NCI-H187 treated with DMSO at 0.1 percent for 48 hours (cell line): ENCODE data around the gene RPS5.
A peak's percentile ranks its signal among the peaks of the same experiment; 100 is the strongest.
"Not testable (repeated sequence)": the region's sequence is repeated elsewhere in the genome, so short reads cannot be mapped to it uniquely, and the experiment has no call there.

ENCODE experiments used
- DNase-seq: peaks from one replicate; lab custom pipeline; 2025; lab: John Stamatoyannopoulos, UW

The RPS5 gene

DNA sequence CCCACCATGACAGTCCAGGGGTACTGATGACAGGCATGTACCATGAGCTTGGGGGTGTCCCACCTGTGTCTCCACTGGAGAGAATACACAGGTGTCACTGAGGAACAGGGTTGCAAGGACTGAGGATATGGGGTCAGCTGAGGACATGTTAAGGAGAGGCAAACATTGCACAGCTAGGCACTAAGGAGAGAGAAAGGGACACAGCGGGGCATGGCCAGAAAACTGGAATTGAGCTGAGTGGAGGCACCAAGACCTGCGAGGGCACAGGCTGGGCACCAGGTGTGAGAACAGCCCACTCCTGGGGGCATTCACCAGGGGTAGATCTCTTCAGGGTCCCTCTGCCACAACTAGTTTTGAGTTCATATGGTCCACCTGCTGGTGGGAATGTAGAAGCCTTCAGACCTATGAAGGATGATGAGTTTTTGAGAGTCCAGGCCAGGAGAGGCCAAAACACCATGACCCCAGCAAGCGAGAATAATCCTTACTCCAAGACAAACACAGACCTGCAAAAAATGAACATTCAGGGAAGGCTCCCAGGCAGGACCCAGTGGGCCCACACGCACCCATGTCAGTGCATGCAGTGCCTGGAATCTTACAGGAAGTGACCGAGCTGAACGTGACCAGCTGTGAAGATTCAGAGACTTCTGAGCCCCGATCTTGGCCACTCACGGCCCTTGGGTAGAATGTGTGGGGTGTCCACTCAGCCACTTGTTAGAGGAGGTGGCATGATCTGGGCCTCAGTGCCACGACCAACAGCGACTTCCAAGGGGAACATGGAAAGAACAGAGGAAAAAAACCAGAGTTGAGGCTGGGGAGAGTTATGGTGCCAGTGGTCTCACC lies 20.0 kb downstream of the RPS5 start:
- DNase-seq, result no peak

DNA sequence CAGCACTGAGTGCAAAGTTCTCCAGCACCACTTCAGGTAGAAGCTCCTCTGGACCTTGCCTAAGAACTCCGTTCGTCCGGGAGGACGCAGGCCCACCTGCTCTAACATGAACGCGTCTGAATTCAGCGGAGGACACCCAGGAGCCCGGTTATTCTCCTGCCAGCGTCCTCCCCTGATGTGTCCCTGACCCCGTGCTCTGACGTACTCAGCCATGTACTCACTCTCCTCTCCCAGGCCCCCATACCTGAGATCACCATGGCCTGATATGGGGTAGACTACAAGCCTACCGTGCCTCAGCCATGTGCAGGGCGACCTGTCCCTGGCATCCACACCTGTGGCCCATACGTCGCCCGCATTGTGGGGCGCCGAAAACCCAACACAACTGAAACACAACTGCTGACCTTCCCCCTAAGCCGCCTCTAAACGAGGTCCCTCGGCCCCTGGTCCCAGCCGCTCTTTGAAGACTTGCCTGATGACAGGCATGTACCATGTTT lies 20.6 kb downstream of the RPS5 start:
- no peak for DNase-seq

DNA sequence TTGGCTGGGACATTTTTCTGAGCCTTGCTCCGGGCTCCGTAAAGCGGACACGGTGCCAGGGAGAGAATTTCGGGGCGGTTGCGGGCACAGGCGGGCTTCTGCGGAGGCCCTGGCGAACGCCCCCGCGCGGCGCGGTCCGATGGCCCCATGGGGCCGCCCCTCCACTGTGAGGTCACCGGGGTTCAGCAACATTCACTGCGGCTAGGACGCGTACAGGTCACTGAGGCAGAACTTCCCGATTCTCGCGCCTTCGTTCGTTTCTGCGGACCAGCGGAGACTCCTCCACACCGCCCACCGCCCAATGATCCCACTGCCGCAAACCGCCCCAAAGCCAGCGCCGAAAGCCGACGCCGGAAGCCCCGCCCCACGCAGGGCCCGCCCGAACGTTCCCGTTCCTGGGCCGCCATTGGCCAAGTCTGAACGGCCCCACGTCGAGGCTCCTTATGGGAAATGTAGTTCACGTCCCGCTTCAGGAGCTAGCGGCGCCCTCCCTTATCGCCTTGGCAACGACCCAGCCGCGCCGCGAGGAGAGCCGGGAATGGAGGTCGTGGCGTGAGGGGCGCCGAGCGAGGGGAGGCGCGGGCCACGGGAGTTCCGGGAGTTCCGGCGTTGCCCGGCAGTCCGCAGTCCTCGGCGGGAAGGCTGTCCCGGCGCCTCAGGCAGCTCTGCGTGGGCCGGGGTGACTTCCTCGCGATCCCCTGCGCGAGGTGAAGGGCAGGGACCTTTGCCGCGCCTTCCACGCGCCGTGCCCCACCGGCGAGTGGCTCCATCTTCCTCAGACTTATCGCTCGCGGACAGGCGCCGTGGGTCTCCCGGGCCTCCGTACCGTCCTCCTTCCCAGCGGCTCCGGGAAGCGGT lies 21.3 kb downstream of the RPS5 start, which contains the start of gene ZNF584:
TSS of gene ZNF584 (plus strand) at position 498 of the 858 bp plus-strand sequence. CDS start 499 bp downstream, outside the sequence.
- peak; percentile 80 for DNase-seq

DNA sequence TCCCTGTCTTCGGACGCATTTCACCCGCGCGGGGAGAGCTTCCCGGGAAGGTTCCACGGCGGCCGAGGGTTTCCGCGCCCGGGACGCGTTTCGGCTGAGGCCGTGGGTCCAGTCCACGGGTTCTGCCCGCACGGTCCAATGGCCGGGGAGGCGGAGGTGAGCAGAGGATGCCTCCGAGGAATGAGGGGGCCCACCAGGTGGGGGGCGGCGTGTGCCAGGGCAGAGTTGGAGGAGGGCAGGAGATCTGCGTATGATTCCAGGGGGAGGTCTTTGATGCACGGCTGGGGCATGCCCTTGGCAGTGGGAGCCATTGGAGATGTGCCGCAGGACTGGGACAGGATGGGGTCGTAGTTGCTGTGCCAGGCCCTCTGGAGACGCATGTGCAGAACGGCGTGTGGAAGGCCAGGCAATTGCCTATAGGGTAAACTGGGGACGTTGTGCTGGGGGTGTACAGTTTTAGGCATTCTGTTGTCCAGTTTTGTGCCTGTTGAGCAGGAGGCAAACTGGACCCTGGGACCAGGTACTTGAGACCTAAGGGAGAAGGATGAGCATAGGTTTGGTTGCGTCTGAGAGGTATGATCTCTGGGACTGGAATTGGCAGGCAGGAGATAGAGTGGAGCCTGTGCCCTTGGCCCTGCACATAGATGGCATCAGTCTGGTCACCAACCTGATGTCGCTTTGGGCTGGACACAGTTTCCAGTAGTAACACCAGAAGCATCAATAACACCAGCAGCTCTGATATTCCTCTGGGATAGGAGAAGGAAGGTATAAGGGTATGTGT lies 22.1 kb downstream of the RPS5 start:
- DNase-seq, result no peak

DNA sequence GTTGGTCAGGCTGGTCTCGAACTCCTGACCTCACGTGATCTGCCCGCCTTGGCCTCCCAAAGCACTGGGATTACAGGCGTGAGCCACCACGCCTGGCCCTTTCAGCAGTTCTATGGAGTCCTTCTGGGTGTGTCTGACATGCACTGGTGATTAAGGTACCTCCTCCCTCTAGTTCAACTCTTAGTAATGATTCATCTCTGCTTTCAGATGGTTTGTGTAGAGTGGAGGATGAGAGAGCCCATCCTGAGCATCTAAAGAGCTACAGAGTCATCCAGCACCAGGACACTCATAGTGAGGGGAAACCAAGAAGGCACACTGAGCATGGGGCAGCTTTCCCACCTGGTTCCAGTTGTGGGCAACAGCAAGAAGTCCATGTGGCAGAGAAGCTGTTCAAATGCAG lies 29.5 kb downstream of the RPS5 start:
- no peak for DNase-seq

DNA sequence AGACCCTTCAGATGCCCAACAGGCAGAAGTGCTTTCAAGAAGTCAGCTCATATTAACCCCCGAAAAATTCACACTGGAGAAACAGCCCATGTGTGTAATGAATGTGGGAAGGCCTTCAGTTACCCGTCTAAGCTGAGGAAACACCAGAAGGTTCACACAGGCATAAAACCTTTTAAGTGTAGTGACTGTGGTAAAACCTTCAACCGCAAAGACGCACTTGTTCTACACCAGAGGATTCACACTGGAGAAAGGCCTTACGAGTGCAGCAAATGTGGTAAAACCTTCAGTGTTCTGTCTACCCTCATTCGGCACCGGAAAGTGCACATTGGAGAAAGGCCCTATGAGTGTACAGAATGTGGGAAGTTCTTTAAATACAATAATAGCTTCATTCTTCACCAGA lies 30.0 kb downstream of the RPS5 start:
- no peak for DNase-seq

DNA sequence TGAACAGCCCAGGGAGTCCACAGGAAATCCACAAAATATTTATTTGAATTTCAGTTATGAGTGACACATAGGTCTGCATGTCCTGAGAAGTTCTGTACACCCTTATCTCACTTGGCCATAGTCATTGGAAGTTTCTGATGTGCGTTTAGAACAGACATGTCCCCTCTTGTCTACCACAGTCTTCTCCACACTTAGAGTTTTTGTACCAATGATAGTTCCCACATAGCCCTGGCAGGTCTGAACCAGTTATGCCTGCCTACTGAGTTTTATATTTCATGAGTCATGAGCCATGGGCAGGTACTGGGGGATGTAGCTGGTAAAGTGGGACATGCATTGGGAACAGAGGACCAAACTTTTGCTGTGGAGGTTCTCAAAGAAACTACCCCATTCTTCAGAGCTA lies 41.5 kb downstream of the RPS5 start:
- no peak for DNase-seq

DNA sequence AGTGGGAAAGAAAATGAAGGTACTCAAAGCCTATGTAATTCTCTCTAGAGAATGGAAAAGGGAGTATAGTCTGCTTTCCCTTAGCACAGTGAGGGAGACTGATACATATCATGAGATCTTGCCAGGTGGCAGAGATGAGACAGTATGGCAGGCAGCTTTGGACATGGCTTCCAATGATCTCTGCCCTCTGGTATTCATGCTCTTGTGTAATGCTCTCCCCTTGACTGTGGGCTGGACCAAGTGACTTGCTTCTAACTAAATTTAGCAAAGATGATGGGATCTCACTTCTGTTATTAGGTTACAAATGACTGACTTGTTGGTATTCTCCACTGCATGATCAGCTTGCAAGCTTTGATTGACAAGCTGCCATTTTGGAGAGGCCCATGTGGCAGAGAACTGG lies 42.7 kb downstream of the RPS5 start:
- no peak for DNase-seq

DNA sequence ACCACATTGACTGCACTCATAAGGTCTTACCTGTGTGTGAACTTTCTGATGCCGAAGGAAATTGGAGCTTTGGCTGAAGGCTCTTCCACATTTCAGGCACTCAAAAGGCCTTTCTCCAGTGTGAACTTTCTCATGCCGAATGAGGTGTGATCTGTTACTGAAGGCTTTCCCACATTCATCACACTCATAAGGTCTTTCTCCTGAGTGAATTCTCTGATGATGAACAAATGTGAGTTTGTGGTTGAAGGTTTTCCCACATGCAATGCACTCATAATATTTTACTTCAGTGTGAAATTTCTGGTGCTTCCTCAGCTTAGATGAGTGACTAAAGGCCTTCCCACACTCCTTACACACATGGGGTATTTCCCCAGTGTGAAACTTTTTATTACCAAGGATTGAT lies 47.1 kb downstream of the RPS5 start:
- no peak for DNase-seq

DNA sequence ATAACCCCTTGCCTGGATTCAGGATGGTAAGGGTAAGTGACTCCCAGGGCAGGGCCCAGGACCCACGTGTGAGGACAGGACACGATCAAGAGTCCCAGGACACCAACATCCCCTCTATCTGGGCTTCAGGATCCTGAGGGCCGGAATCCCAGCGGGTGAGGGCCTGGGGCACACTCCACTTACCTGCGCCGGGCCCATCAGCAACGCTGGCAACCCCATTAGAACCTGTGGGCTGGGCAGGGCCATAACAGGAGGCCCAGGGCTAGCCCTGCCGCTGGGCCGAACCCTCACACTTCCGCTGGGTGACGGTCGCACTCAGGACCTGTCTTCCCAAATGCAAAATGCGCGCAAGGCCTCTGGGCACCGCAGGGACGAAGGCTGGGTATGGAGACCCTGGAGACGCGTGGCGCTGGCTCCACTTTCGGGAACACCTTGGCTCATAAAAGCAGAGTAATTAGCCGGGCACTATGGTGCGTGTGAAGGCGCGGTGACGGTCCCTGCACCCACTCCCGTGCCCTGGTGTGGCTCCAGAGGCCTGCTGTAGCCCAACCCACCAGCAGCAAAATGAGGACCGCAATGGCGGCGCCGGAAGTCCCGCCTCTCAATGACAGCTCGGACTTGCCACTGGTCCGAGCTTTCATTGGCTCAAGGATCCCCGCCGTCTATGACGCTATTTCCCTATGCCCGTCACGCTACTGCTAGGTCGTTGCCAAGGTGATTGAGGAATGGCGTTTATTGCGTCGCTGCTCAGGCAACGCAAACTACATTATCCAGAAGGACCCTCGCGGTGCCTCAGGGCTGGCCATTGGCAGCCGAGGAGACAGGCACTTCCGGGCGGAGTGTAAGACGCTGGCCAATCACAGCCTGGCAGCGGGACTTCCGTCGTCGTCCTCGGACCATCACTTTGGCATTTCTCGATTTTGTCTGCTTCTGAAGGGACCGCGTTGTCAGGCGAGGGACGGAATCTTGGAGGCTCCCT lies 52.8 kb downstream of the RPS5 start, which contains the start of gene ZNF132:
TSS of gene ZNF132 (minus strand) at position 578 of the 979 bp plus-strand sequence. CDS start at position 246, 332 bp downstream.
- DNase-seq, result peak; percentile 92

DNA sequence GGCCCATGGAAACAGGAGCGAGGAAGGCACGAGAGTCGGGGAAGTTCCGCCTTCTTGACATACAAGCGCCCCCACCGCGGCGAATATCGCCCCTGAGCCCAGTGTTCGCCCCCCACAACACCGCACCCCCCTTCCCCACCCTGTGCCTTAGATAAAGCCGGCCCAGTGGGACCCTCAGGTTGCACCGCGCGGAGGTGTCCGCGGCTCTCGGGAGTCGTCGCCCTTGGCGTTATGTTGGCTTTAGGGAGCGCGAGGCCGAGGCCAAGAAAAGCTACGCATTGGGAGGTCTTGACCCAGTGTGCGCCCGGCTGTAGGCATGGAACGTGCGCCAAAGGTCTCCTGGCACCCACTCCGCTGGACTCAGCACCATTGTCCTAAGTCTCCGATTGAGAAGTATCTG lies 53.5 kb downstream of the RPS5 start:
- DNase-seq, result no peak

DNA sequence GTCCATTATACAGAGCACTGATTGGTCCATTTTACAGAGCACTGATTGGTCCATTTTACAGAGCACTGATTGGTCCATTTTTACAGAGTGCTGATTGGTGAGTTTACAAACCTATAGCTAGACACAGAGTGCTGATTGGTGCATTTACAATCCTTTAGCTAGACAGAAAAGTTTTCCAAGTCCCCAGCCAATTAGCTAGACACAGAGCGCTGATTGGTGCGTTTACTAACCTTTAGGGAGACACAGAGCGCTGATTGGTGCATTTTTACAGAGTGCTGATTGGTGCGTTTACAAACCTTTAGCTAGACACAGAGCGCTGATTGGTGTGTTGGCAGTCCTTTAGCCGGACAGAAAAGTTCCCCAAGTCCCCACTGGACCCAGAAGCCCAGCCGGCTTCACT lies 55.9 kb downstream of the RPS5 start:
- not testable (repeated sequence) for DNase-seq
